ENCODE measurements around the gene YWHAQ.

- TF ChIP-seq EZH2 (IDR thresholded peaks at IDR 0.05; ENCODE audit: borderline replicate concordance, insufficient read depth, low read depth, low read length, poor library complexity, severe bottlenecking) (no peak), CTCF (IDR thresholded peaks at IDR 0.05) (no peak)
Observed at GRCh38 chr2:9617749-9618148, 13.0 kb downstream of the YWHAQ start.

Data from B cell (primary cell).